Caki2 (cell line): ENCODE results near the gene NEIL3. TPM values are rescaled to one million over a fixed set of nuclear protein-coding genes. Genes with fewer than 3 reads are reported as not detected.

Experiments
- DNase-seq: peaks from one replicate; pipeline ENCODE4 v3.0.0-alpha.2; 2015; ENCODE audit warnings: low read depth
- in situ Hi-C: cut with HindIII; loops from 2 replicates; pipeline ENCODE4 v1.10.0; 2016; ENCODE audit warnings: low sequenced_read_pairs, low pct_unique_long_range_greater_than_20kb, mixed read lengths
- total RNA-seq: library from RNA; depleted of rRNA; stranded (reverse); fragments of >200 nt; shearing (Covaris generic); gene quantifications from 2 replicates; pipeline ENCODE4 v1.2.3, GENCODE V29; 2014; ENCODE audit warnings: low replicate concordance; rRNA removed

The NEIL3 gene
- total RNA-seq = 16.3 and 20.7 TPM in 2 replicates

DNA sequence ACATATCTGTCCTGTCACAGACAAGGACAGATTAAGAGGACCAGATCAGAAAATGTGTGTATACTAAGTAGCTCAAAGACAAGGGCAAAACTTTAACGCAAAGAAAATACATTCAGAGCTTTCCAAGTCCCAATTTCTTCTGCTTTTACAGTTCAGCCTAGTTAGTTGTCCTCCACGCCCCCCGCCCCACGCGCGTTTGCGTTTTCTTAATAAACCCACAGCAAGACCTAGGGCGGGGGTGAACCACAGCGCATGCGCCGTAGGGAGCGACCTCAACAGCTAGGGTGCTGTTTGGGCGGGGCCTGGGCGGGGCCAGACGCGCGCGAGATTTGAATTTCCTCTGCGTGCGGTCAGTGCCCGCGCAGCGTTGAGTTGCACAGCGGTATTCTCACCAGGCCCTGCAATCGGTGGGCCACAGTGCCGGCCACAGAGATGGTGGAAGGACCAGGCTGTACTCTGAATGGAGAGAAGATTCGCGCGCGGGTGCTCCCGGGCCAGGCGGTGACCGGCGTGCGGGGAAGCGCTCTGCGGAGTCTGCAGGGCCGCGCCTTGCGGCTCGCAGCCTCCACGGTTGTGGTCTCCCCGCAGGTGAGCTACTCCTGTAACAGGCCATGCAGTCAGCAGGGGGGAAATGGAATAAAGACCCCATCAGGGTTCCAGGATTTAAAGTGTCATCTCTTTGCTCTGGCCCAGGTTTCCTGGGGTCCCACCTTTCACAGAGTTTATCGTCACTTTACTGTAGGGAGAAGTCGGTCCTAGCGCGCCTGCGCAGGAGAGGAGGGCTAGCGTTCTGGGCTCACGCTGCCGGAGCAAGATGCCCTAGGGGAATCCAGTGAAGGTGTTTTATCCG is at the start of gene NEIL3:
Gene NEIL3, plus strand, starts transcription at position 353 of the 850 bp plus-strand sequence. Its CDS starts 80 bp downstream, at position 433.
- DNase-seq = peak; percentile 89

GRCh38 chr4:177263818-177264217 is 45.9 kb upstream of the NEIL3 start:
- in situ Hi-C loops = no loop called here

More for the DNA sequence above, at the start of gene NEIL3:
- in situ Hi-C loops = no loop called here

DNA sequence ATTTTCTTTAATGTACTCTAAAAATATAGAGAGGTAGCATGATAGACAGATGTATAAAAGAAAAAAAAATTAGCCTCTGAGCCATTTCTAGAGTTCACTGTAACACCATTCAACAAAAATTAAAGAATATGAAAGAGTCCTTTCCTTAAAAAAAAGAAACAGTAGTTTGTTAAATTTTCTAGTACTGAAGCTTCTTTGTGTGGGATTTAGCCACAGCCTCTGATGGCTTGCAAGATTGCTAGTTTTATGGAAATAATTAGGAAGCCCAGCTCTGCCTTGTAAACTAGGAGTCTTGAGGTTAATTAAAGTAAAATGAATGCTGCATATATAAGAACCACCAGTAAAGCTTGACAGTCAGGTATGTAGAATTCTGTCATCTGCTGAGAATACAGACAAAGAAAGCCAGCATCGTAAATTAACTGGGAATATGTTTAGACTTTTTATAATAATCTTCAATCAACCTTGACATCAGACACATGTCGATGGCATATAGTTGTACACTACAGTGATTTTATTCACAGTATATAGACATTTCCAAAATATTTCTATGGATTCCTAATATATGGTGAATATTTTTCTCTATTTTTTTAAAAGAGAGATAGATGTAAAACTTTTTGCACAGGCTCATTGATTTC is 44.8 kb upstream of the NEIL3 start:
- in situ Hi-C loops = no loop called here
- no peak for DNase-seq

More at GRCh38 chr4:177263818-177264217, 45.9 kb upstream of the NEIL3 start:
- no peak for DNase-seq

DNA sequence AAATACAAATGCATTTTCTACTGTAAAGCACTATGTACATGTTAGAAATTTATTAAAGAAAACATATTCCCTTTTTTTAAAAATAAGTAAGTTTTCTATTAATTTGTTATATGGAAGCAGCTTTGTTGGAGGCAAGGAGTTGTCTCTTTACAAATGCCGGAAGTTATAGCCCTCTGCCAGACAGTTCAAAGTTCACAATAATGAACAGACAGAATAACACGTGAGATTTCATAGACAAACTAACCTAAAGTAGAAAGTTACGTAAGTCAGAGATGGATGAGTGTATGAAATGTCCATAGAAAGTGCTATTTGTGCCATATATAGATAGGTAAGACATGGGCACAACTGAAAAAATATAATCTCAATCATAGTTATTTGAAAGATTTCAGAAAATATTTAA is 43.9 kb upstream of the NEIL3 start:
- in situ Hi-C loops = no loop called here
- no peak for DNase-seq

- in situ Hi-C loops = no loop called here
- no peak for DNase-seq
Observed at GRCh38 chr4:177266506-177266905, 43.2 kb upstream of the NEIL3 start.

DNA sequence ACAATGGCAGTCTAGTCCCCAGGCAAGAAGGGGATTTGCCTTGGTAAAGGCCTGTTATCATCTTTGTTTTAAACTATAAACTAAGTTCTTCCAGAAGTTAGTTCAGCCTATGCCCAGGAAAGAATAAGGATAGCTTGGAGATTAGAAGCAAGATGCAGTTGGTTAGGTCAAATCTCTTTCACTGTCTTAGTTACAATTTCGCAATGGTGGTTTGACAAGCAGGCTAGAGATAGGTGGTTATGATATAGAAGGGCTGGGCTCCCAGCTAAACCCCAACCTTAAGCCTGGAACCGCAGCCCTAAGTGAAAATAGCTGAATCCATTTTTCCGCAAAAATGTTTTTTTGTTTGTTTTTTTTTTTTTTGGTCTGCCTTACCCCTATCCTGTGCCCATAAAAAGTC is 41.8 kb upstream of the NEIL3 start:
- no peak for DNase-seq
- in situ Hi-C loops = no loop called here

GRCh38 chr4:177271091-177271490 is 38.6 kb upstream of the NEIL3 start:
- DNase-seq = no peak
- in situ Hi-C loops = no loop called here

GRCh38 chr4:177271915-177272766 is 37.5 kb upstream of the NEIL3 start:
- in situ Hi-C loops = no loop called here
- DNase-seq = no peak

- in situ Hi-C loops = no loop called here
- no peak for DNase-seq
Observed at GRCh38 chr4:177275999-177276398, 33.7 kb upstream of the NEIL3 start.

- DNase-seq = no peak
- in situ Hi-C loops = no loop called here
Observed at GRCh38 chr4:177281351-177281909, 28.2 kb upstream of the NEIL3 start.

DNA sequence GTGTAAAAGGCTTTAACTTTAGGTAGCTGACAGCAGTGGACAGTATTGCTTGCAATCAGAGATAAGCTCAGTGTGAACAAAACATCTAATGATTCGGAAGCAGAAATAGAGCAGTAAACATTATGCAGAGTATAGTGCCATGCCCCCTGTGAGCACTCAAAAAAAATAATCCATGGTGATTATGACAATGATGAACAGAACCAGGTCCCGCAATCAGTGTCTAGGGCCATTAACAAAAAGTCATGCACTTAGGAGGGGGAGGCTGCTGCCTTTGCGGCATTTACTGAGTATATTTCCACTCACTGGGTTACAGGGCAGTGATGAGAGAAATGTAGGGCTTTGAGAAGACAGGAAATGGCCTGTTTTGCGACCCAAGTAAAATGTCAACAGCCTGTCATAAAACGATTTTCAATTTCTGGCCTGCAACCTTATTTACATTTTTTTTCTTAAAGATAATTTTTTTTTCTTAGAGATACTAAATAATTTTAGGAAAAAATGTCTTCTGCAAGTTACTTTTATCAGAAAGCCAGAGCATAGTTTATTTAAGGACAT is 27.3 kb upstream of the NEIL3 start:
- DNase-seq = no peak
- in situ Hi-C loops = no loop called here

DNA sequence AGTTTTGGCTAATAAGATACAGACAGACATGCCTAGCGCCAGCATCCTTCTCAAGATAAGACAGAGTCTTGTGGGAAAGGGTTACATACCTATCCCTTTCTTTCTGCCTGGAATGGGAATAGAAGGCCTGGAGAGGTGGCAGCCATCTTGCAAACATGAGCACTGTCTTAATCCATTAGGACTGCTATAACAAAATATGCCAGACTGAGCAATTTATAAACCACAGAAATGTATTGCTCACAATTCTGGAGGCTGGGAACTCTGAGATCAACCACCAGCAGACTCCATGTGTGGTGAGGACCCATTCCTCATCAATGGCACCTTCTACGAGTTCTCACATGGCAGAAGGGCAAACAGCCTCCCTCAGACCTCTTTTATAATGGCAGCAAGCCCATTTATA is 26.5 kb upstream of the NEIL3 start:
- no peak for DNase-seq
- in situ Hi-C loops = no loop called here

DNA sequence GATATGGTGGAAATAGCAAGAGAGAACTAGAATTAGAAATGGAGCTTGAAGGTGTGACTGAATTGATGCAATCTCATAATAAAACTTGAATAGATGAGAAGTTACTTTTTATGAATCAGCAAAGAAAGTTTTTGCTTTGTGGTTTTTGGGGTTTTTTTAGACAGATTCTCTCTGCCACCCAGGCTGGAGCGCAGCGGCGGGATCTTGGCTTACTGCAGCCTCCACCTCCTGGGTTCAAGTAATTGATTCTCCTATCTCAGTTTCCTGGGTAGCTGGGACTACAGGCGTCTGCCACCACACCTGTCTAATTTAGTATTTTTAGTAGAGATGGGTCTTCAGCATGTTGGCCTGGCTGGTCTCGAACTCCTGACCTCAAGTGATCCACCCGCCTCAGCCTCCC is 23.7 kb upstream of the NEIL3 start:
- no peak for DNase-seq
- in situ Hi-C loops = no loop called here

- no peak for DNase-seq
- in situ Hi-C loops = no loop called here
Observed at GRCh38 chr4:177287255-177287654, 22.4 kb upstream of the NEIL3 start.

- no peak for DNase-seq
- in situ Hi-C loops = no loop called here
Observed at GRCh38 chr4:177288335-177288734, 21.3 kb upstream of the NEIL3 start.

- in situ Hi-C loops = no loop called here
- DNase-seq = no peak
Observed at GRCh38 chr4:177290780-177291179, 18.9 kb upstream of the NEIL3 start.

GRCh38 chr4:177292171-177292570 is 17.5 kb upstream of the NEIL3 start:
- in situ Hi-C loops = no loop called here
- DNase-seq = no peak
